Astrocyte of the cerebellum (primary cell): ENCODE results near the gene TENM4.

ENCODE experiments used
- DNase-seq: peaks from one replicate; pipeline ENCODE4 v3.0.0-alpha.2; 2011; ENCODE audit warnings: low read depth
- H3K4me3 ChIP-seq: 2 replicates; pipeline ENCODE4 v1.5.1; 2011; ENCODE audit warnings: mild to moderate bottlenecking, low read depth, low read length, moderate library complexity
- CTCF ChIP-seq: IDR thresholded peaks from 2 replicates; pipeline ENCODE4 v1.5.1; 2012; ENCODE audit warnings: low read length, low read depth, moderate library complexity, mild to moderate bottlenecking; ENCODE audit errors: missing control alignments
- in situ Hi-C: cut with HindIII; loops from 2 replicates; pipeline ENCODE4 v1.10.0; 2017; ENCODE audit warnings: low sequenced_read_pairs

Gene TENM4

GRCh38 chr11:79304599-79305212 is 136.1 kb downstream of the TENM4 start:
- no peak overlapping the region for H3K4me3 ChIP-seq
- no peak for DNase-seq
- in situ Hi-C loops = no loop called here
- no peak for TF ChIP-seq CTCF

- DNase-seq = no peak
- no peak overlapping the region for H3K4me3 ChIP-seq
- no peak for TF ChIP-seq CTCF
- in situ Hi-C loops = no loop called here
These were observed 144.7 kb downstream of the TENM4 start for GRCh38 chr11:79296141-79296540.

GRCh38 chr11:79294845-79295731 is 145.7 kb downstream of the TENM4 start:
- in situ Hi-C loops = no loop called here
- TF ChIP-seq CTCF = no peak

GRCh38 chr11:79291948-79292347 is 148.9 kb downstream of the TENM4 start:
- TF ChIP-seq CTCF = no peak
- in situ Hi-C loops = no loop called here
- no peak overlapping the region for H3K4me3 ChIP-seq
- DNase-seq = no peak

More at GRCh38 chr11:79294845-79295731, 145.7 kb downstream of the TENM4 start:
- H3K4me3 ChIP-seq = no peak overlapping the region
- no peak for DNase-seq

- in situ Hi-C loops = no loop called here
- DNase-seq = no peak
- H3K4me3 ChIP-seq = no peak overlapping the region
- no peak for TF ChIP-seq CTCF
These were observed 150.1 kb downstream of the TENM4 start for GRCh38 chr11:79290761-79291160.

GRCh38 chr11:79287952-79288351 is 152.9 kb downstream of the TENM4 start:
- in situ Hi-C loops = no loop called here
- no peak for TF ChIP-seq CTCF
- no peak for DNase-seq
- no peak overlapping the region for H3K4me3 ChIP-seq
